HCT116 (cell line): ENCODE data around the gene FOXA1. TPM values are rescaled to one million over a fixed set of nuclear protein-coding genes. Genes with fewer than 3 reads are reported as not detected.

ENCODE experiments used
- ATAC-seq: fragments of 200-7000 bp; cut with Tn5 transposase; 2 replicates; pipeline ENCODE4 v1.9.1; 2020; ENCODE audit warnings: mild to moderate bottlenecking, moderate library complexity
- BruUV-seq: library from RNA; stranded (reverse); fragments of 400-500 nt; replicated peaks from 2 replicates; lab custom pipeline; 2021; lab: Mats Ljungman, UMichigan
- CTCF ChIA-PET: fragments of 300-600 bp; sonication (Branson Sonifier 250); formaldehyde crosslinking; loops from one replicate; lab custom pipeline; 2021; ENCODE audit warnings: antibody characterized with exemption; lab: Charles Lee
- POLR2A ChIA-PET: fragments of 300-600, 350-600 bp; sonication (Branson Sonifier 250); formaldehyde crosslinking; loops from one replicate; lab custom pipeline; 2021; ENCODE audit warnings: antibody characterized with exemption; lab: Charles Lee
- RAD21 ChIA-PET, 2 experiments: fragments of 300-600 bp; sonication (Branson Sonifier 250); formaldehyde crosslinking; loops; one replicate each; lab custom pipeline; 2023; ENCODE audit warnings: low total read pairs in 2 of 2; ENCODE audit not compliant: uncharacterized antibody in 2 of 2, unreplicated experiment in 2 of 2, low non-redundant PET in 1 of 2; lab: Charles Lee
- DNase-seq: peaks from one replicate; pipeline ENCODE4 v3.0.0-alpha.2; 2010; ENCODE audit warnings: low read depth, low spot score
- H2AFZ ChIP-seq: fragments of 200-600 bp; shearing (Covaris generic), sonication (generic); 2 replicates; pipeline ENCODE4 v1.6.1; 2017; ENCODE audit warnings: low read depth, mixed run types, mixed read lengths, antibody characterized with exemption, low read length; ENCODE audit not compliant: poor library complexity, severe bottlenecking
- H3K27ac ChIP-seq: 2 replicates; pipeline ENCODE4 v1.5.1; 2012; ENCODE audit warnings: low read depth, low read length
- H3K27me3 ChIP-seq: fragments of 200-600 bp; sonication (generic); 2 replicates; pipeline ENCODE4 v1.6.1; 2016; ENCODE audit warnings: mixed run types, low read length, mixed read lengths; ENCODE audit not compliant: insufficient read depth
- H3K36me3 ChIP-seq, 2 experiments: fragments of 200-500 bp in 1 of 2; fragments of 200-600 bp in 1 of 2; sonication (Bioruptor generic) in 1 of 2; sonication (generic) in 1 of 2; 2 replicates each; pipeline versions ENCODE4 v1.5.1 to v1.6.1; 2014 to 2016; ENCODE audit warnings: low read length in 2 of 2, inconsistent platforms in 1 of 2, mixed read lengths in 1 of 2, mixed run types in 1 of 2; ENCODE audit not compliant: insufficient read depth in 2 of 2, control insufficient read depth in 1 of 2
- H3K4me1 ChIP-seq, 2 experiments: fragments of 200-600 bp in 1 of 2; sonication (generic) in 1 of 2; 2 replicates each; pipeline versions ENCODE4 v1.5.1 to v1.6.1; 2012 to 2017; ENCODE audit warnings: low read length in 2 of 2, inconsistent platforms in 1 of 2, mild to moderate bottlenecking in 1 of 2, mixed read lengths in 1 of 2, mixed run types in 1 of 2, moderate library complexity in 1 of 2; ENCODE audit not compliant: insufficient read depth in 2 of 2, control insufficient read depth in 1 of 2
- H3K4me2 ChIP-seq: fragments of 200-600 bp; sonication (generic); 2 replicates; pipeline ENCODE4 v1.6.1; 2017; ENCODE audit warnings: mixed run types, low read length, mixed read lengths
- H3K4me3 ChIP-seq, 2 experiments: fragments of 200-600 bp in 1 of 2; sonication (generic) in 1 of 2; replicated peaks in 1 of 2; 2 replicates each; pipeline ENCODE4 v1.5.1; 2011 to 2016; ENCODE audit warnings: low read length in 2 of 2, control low read depth in 1 of 2, low read depth in 1 of 2, mild to moderate bottlenecking in 1 of 2, mixed read lengths in 1 of 2, mixed run types in 1 of 2
- H3K79me2 ChIP-seq: fragments of 200-600 bp; sonication (generic); 2 replicates; pipeline ENCODE4 v1.6.1; 2017; ENCODE audit warnings: mild to moderate bottlenecking, mixed run types, low read length, moderate library complexity, mixed read lengths; ENCODE audit not compliant: insufficient read depth
- H3K9ac ChIP-seq: fragments of 200-600 bp; sonication (generic); 2 replicates; pipeline ENCODE4 v1.6.1; 2016; ENCODE audit warnings: low read length, mixed read lengths
- H3K9me2 ChIP-seq: fragments of 200-600 bp; sonication (generic), shearing (Covaris generic); 2 replicates; pipeline ENCODE4 v1.6.1; 2017; ENCODE audit warnings: mixed run types, mild to moderate bottlenecking, moderate library complexity; ENCODE audit not compliant: insufficient read depth
- H3K9me3 ChIP-seq, 2 experiments: fragments of 200-500 bp in 1 of 2; fragments of 200-600 bp in 1 of 2; sonication (Bioruptor generic) in 1 of 2; sonication (generic) in 1 of 2; 2 replicates each; pipeline ENCODE4 v1.6.1; 2014 to 2017; ENCODE audit warnings: low read length in 2 of 2, mixed read lengths in 2 of 2, inconsistent platforms in 1 of 2, low read depth in 1 of 2, mild to moderate bottlenecking in 1 of 2, mixed run types in 1 of 2, moderate library complexity in 1 of 2; ENCODE audit not compliant: control insufficient read depth in 1 of 2, insufficient read depth in 1 of 2
- H4K20me1 ChIP-seq: fragments of 200-600 bp; sonication (generic), shearing (Covaris generic); 2 replicates; pipeline ENCODE4 v1.6.1; 2017; ENCODE audit warnings: mixed run types, mild to moderate bottlenecking, moderate library complexity; ENCODE audit not compliant: insufficient read depth
- EZH2 ChIP-seq: fragments of 200-600 bp; sonication (generic); IDR thresholded peaks from 2 replicates; pipeline ENCODE4 v1.6.1; 2017; ENCODE audit warnings: antibody characterized with exemption, mixed run types
- EZH2phosphoT487 ChIP-seq: fragments of 200-600 bp; IDR thresholded peaks from 2 replicates; pipeline ENCODE4 v1.6.1; 2018; ENCODE audit warnings: antibody characterized with exemption, borderline replicate concordance
- JUND ChIP-seq: IDR thresholded peaks from 2 replicates; pipeline ENCODE4 v1.6.1; 2012
- POLR2A ChIP-seq: IDR thresholded peaks from 2 replicates; pipeline ENCODE4 v1.7.0; 2011; ENCODE audit warnings: borderline replicate concordance; ENCODE audit not compliant: insufficient read depth, insufficient read length; ENCODE audit errors: extremely low read depth
- SIN3A ChIP-seq: IDR thresholded peaks from 2 replicates; pipeline ENCODE4 v1.6.1; 2012; ENCODE audit warnings: low read depth
- SP1 ChIP-seq: IDR thresholded peaks from 2 replicates; pipeline ENCODE4 v1.6.1; 2012; ENCODE audit warnings: low read depth
- YY1 ChIP-seq: IDR thresholded peaks from 2 replicates; pipeline ENCODE4 v1.6.1; 2011; ENCODE audit warnings: low read length, low read depth, moderate library complexity, mild to moderate bottlenecking; ENCODE audit not compliant: insufficient replicate concordance; ENCODE audit errors: extremely low read depth
- ZBTB33 ChIP-seq: IDR thresholded peaks from 2 replicates; pipeline ENCODE4 v1.6.1; 2011; ENCODE audit warnings: mild to moderate bottlenecking, low read length, moderate library complexity; ENCODE audit not compliant: insufficient replicate concordance; ENCODE audit errors: extremely low read depth
- ZFX ChIP-seq: fragments of 450-650 bp; IDR thresholded peaks from 2 replicates; pipeline ENCODE4 v1.6.1; 2017
- intact Hi-C: fragments of 100-400 bp; cut with micrococcal nuclease; formaldehyde crosslinking; loops from 2 replicates; pipeline ENCODE4 v1.10.0; 2022
- total RNA-seq: library from RNA; stranded (reverse); gene quantifications from one replicate; pipeline ENCODE4 v1.2.1, GENCODE V29; 2021; ENCODE audit not compliant: unreplicated experiment

FOXA1 gene
- total RNA-seq, 1 experiment from 2014 or later: 1.3 TPM

GRCh38 chr14:37641117-37641516, 46.1 kb upstream of the FOXA1 start:
- Histone ChIP-seq H3K4me3 (no peak overlapping the region), H3K27me3 (no peaks in the 10 kb centered on the region), H2AFZ (no peak overlapping the region), H3K9me2 (no peaks in the 10 kb centered on the region), H3K4me1 (no peaks in the 10 kb centered on the region), H3K79me2 (no peaks in the 10 kb centered on the region), H4K20me1 (no peaks in the 10 kb centered on the region), H3K9ac (no peak overlapping the region), H3K36me3 (no peaks in the 10 kb centered on the region), H3K4me2 (no peak overlapping the region), H3K9me3 (no peaks in the 10 kb centered on the region), H3K27ac (no peak overlapping the region)
- no peak for TF ChIP-seq JUND
- no peak for TF ChIP-seq POLR2A
- TF ChIP-seq SIN3A: no peak
- TF ChIP-seq EZH2: no peak
- no peak for TF ChIP-seq YY1
- ChIA-PET POLR2A (no interaction called here), RAD21 (no interaction called here), CTCF (no interaction called here)
- intact Hi-C loops: no loop called here
- DNase-seq (no peak), ATAC-seq (no peak)
- no TSS peak for BruUV-seq

GRCh38 chr14:37638599-37638998, 43.5 kb upstream of the FOXA1 start:
- ChIA-PET RAD21 (no interaction called here), CTCF (no interaction called here), POLR2A (no interaction called here)
- Histone ChIP-seq H4K20me1 (no peaks in the 10 kb centered on the region), H3K27me3 (no peaks in the 10 kb centered on the region), H3K9ac (no peak overlapping the region), H2AFZ (no peak overlapping the region), H3K9me2 (no peaks in the 10 kb centered on the region), H3K4me1 (no peaks in the 10 kb centered on the region), H3K4me3 (no peak overlapping the region), H3K36me3 (no peaks in the 10 kb centered on the region), H3K27ac (no peak overlapping the region), H3K9me3 (no peaks in the 10 kb centered on the region), H3K4me2 (no peak overlapping the region), H3K79me2 (no peaks in the 10 kb centered on the region)
- TF ChIP-seq EZH2phosphoT487 (no peak), SP1 (no peak), SIN3A (no peak), ZFX (no peak), ZBTB33 (no peak)
- intact Hi-C loops: no loop called here
- no TSS peak for BruUV-seq
- no peak for DNase-seq
- no peak for ATAC-seq
